HG02610 (cell line): ENCODE measurements around the gene GLRX.
"Not testable (repeated sequence)": the region's sequence is repeated elsewhere in the genome, so short reads cannot be mapped to it uniquely, and the experiment has no call there.

Experiments
- ATAC-seq: cut with Tn5 transposase; IDR thresholded peaks from one replicate; pipeline ENCODE4 v1.9.1; 2021; ENCODE audit warnings: mild to moderate bottlenecking, moderate library complexity; ENCODE audit not compliant: unreplicated experiment

The GLRX gene

DNA sequence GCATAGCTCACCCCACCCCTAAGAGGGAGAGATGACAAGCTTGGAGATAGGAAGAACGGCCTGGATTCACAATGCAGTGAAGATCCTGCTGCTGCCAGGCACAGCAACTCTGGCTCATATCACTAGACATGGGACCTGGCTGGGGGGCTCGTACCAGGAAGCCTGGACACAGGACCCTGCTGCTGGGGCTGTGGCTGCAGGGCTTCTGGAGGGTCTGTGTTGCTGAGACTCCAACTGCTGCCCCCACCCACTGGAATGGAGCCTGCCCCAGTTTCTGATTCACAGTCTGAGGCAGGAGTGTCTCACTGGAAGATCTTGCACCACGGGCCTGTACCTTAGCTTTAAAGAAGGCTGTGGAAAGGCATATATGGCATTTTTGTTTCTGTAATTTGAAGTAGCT lies 31.0 kb upstream of the GLRX start:
- no peak for ATAC-seq

GRCh38 chr5:95852567-95852966 lies 30.0 kb upstream of the GLRX start:
- ATAC-seq: no peak

- ATAC-seq: not testable (repeated sequence)
Observed at GRCh38 chr5:95851141-95851540, 28.6 kb upstream of the GLRX start.

- ATAC-seq: no peak
Observed at GRCh38 chr5:95850391-95850894, 27.9 kb upstream of the GLRX start.

- no peak for ATAC-seq
Observed at GRCh38 chr5:95848701-95849100, 26.2 kb upstream of the GLRX start.

GRCh38 chr5:95847261-95847592 lies 24.7 kb upstream of the GLRX start:
- ATAC-seq: no peak

- peak; percentile 65 for ATAC-seq
Observed at GRCh38 chr5:95846554-95847260, 24.2 kb upstream of the GLRX start.

DNA sequence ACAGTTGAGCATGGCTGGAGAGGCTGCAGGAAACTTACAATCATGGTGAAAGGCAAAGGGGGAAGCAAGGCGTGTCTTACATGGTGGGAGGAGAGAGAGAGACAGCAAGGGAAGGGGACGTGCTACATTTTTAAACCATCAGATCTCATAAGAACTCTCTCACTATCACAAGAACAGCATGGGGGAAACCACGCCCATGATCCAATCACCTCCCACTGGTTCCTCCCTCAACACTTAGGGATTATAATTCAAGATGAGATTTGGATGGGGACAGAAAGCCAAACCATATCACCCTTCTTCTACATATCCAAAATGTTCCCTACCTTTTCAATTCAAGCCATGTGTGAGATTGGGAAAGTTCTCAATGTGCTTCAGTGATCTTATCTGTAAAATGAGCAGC lies 22.9 kb upstream of the GLRX start:
- ATAC-seq: no peak

GRCh38 chr5:95843733-95844223 lies 21.3 kb upstream of the GLRX start:
- ATAC-seq: no peak

DNA sequence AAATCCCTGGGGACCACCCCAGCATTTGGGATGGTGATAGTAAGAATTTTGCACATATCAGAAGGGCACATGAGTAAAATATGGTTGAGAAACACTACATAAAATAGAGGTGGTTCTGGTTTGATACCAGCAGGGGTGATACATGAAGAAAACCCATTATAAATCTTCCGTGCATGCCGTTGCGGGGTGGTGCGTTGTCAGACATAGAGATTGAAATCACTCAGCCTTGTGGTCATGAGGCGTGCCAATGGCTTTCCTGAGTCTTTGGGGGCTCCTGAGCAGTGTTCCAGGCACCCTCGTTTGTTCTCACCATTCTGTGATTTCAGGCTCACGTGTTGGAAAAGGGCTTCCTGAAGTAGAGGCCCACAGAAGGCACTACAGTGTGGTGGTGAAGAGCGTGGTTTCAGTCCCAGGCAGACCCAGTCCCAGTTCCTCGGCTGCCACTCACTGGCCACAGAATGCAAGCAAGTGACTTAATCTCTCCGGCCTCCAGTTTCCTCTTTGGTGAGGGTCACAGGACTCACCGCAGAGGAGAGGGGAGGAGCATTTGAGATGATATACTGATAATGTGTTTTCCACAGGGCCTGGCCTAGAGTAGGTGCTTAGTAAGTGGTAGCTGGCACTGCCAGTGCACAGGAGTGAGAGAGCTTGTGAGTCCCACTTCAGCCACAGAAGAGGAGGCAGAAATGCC lies 20.5 kb upstream of the GLRX start:
- ATAC-seq: peak; percentile 92

DNA sequence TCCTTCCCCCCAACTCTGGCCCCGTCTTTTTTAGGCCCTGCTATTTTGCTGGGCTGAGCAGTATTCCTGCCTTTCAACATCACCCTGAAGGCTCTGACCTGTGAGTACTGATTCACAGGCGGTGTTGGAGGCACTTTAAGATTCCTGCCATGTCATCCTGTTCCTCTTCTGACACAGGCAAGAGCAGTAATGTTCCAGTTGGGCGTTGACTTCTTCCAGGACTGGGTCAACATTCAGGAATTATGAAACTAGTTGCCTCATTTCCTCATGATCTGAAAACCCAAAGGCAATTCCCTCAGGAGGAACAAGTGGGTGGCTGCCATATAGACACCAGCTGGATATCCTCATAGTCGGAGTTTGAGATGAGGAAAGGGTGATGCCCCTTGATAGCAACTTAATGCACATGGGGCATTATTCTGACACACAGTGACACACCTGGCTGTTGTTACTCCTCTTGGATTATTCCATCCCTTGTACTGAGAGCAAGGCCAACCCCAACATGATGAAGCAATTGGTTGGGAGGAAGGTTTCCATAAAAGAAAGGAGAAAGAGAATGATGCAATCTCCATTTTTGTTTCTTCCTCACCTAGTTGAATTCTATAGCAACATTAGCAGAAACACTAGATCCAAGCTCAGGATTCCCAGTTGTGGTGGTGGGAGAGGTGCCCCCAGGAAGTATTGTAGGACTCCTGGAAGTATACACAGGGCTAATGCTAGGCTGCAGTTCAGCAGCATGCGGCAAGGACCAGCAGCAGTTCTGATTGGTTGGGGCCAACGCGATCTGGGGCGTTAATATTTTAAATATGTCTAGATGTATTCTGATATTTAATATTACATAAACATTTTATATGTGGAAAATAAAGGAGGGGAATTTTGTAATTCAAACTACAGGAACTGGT lies 19.6 kb upstream of the GLRX start:
- ATAC-seq: no peak

GRCh38 chr5:95840956-95841705 lies 18.6 kb upstream of the GLRX start:
- no peak for ATAC-seq

DNA sequence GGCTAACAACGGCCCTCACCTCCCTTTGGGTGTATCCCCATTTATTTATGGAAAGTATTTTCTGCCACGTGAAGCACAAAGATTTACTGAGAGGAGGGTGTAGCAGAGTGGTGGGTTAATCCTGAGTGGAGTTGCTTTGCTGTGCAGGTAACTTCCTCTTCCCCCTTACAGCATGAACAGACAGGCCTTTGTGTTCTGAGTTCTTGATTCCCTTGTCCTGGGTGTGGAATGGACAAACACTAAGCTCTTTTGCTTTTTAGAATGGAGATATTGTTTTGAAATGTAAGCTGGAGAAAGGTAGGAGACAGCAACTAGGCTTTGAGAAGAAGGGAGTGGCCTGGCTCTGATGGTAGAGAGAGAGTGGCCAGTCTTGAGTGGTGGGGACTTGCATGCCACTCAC lies 17.1 kb upstream of the GLRX start:
- ATAC-seq: no peak

- no peak for ATAC-seq
Observed at GRCh38 chr5:95838556-95838955, 16.0 kb upstream of the GLRX start.

GRCh38 chr5:95838001-95838520 lies 15.5 kb upstream of the GLRX start:
- no peak for ATAC-seq

DNA sequence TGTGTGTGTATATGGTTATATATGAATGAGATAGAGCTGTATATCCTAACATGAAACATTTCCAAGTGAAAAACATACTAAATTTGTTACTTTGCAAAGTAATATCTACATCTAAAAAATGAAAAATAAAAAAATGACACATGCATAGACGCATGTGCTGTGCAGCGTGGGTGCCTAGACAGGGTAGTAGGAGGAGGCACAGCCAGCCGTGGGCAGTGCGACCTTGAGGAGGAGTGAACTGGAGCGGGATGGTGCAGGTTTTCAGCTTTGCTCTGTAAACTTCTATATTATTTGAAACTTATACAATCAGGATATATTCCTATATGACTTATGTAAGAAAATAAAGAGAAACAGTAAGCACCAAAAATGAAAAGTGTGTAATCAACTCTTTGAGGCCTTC lies 15.0 kb upstream of the GLRX start:
- no peak for ATAC-seq

- not testable (repeated sequence) for ATAC-seq
Observed at GRCh38 chr5:95836971-95837370, 14.4 kb upstream of the GLRX start.

DNA sequence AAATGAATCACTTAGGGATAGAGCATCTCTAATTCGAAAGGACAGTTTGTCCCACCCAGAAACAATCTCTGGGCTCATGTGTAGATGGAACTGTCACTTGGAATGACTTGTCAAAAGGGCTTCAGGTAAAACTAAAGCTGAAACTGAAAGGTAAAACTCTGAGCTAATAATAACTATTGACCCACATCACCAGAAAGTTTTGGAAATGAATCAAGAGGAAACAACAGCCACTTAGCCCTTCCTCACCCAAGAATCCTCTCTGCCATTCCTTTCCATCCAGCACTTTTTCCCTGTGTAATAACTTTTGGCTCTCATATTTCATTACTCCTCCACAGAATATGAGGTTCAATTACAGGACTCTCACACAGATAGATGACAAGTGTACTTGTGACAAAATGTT lies 14.0 kb upstream of the GLRX start:
- peak; percentile 32 for ATAC-seq

GRCh38 chr5:95835682-95836385 lies 13.3 kb upstream of the GLRX start:
- ATAC-seq: no peak

GRCh38 chr5:95832664-95833063 lies 10.1 kb upstream of the GLRX start:
- no peak for ATAC-seq
